ENCODE data around the gene ZNF827.
A peak's percentile ranks its signal among the peaks of the same experiment; 100 is the strongest.
"Not testable (repeated sequence)": the region's sequence is repeated elsewhere in the genome, so short reads cannot be mapped to it uniquely, and the experiment has no call there.

Gene ZNF827

DNA sequence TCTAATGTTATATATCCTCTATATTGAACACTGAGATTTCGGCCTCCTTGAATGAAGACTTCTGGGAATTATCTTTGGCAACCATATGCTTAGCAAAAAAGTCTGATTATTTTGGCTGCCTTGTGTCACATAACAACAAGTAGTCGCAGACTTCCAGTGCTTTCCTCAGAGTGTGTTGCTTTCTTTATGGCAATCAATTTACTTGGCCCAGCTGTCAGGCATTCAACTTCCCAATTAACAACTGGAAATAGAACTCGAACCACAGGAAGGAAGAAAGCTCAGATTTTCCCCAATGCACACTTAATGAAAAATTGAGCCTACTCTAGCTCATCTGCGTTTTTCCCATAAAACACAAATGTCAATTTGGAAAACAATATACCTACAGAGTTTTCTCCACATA, 71.6 kb downstream of the ZNF827 start:
- no peak for DNase-seq (ENCODE audit: low spot score)

- DNase-seq (ENCODE audit: low spot score) = no peak
Observed at GRCh38 chr4:145865274-145865941, 73.2 kb downstream of the ZNF827 start.

DNA sequence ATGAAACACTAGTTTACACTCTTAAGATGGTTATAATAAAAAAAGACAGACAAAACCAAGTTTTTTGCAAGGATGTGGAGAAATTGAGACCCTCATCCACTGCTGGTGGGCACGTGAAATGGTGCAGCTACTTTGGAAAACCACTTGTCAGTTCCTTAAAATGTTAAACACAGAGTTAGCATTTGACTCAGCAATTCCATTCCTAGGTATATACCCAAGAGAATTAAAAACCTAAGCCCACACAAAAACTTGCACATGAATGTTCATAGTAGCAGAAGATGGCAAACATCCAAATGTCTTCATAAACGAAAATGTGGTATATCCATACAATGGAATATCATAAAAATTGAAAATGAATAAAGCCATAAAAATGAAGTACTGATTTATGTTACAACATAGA, 75.4 kb downstream of the ZNF827 start:
- no peak for DNase-seq (ENCODE audit: low spot score)

- no peak for DNase-seq (ENCODE audit: low spot score)
Observed at GRCh38 chr4:145861336-145862318, 77.0 kb downstream of the ZNF827 start.

DNA sequence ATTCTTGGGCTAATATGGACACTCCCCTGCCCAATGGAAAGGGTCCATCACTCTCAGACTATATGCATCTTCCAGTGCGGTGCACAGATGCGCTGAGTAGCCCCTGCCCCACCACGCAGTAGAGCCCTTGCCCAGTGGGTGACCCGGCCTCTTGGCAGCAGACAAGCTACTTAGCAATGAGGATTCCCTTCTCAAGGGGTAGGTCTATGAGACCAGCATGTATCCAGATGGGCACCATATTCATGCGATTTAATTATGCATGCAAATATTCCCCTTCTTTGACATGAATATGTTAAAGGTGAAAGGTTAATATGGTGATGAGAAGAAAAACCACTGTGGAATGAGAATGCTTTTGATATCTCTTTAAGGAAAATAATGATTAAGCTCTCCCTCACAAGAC, 77.7 kb downstream of the ZNF827 start:
- DNase-seq (ENCODE audit: low spot score) = no peak

DNA sequence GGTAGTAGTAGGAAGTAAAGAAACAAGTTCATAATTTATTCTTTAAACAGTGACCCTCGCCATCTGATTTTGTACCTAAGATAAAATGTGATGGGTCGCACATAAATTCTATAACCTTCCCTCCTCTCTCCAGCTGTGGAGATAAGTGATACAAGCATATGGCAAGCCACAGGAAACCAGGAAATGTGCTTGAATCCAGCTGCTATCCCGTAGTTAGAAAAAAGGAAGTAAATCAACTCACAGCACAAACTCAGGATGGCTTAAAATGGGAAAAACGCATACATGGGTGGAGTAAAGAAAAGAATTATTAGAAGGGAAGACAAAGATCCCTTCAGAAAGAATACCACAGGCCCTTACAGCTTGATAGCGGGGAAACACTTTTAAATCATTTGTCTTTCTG, 78.2 kb downstream of the ZNF827 start:
- no peak for DNase-seq (ENCODE audit: low spot score)

GRCh38 chr4:145859926-145860325, 78.7 kb downstream of the ZNF827 start:
- DNase-seq (ENCODE audit: low spot score) = no peak

- DNase-seq (ENCODE audit: low spot score) = no peak
Observed at GRCh38 chr4:145859426-145859825, 79.2 kb downstream of the ZNF827 start.

GRCh38 chr4:145852256-145852839, 86.3 kb downstream of the ZNF827 start:
- DNase-seq (ENCODE audit: low spot score) = no peak

GRCh38 chr4:145851511-145852201, 87.0 kb downstream of the ZNF827 start:
- peak; percentile 76 for DNase-seq (ENCODE audit: low spot score)

DNA sequence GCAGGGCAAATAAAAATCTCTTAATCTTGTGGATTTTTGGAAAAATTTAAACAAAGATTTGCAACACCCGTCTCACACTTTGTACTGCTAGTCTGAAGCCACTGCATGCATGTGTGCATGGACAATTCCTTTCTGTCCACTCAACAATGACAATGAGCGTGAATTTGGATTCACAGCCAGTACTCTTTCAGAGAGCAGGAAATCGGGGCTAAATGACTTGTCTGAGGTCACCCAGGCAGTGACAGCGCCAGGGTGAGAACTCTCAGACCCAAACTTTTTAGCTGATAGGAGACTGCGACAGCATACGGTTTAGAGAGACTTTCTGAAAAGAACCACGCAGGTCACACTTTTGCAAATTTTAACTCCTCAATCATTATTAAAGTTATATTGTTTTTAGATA, 90.9 kb downstream of the ZNF827 start:
- peak; percentile 88 for DNase-seq (ENCODE audit: low spot score)

DNA sequence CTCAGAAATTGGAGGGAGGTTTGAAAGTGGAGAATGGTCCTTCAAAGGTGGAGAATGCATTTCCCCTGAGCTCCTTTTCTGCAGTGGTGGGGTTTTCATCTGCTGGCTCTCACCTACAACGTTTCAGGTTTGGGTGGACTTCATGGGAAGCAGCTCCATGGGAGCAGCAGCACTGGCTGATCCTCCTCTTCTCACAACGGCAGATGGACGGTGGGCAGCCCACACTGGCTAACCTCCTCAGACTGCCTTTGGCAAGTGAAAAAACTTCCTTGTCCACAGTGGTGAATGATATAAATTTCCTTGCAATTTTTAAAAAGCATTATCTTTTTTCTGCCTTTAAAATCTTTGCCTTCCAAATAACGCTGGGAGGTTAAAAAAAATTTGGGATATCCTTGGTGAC, 93.5 kb downstream of the ZNF827 start:
- DNase-seq (ENCODE audit: low spot score) = no peak

DNA sequence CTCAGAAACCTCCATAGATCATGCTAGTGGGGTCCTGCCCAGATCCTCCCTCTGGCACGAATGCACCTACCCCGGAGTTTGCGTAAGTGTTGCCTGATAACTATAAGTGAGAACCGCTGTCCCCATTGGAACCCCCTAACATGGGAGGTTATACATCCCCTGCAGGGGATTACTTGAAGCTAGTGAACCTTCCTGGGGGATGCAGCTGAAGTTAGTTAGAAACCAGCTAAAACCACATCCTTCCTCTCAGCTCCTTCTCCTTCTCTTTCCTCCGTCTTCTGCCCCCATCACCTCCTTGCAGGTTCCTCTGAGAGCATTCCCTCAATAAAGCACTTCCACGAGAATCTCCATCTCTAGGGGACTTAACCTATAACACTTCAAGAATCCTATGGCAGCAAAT, 95.0 kb downstream of the ZNF827 start:
- no peak for DNase-seq (ENCODE audit: low spot score)

GRCh38 chr4:145843148-145843547, 95.5 kb downstream of the ZNF827 start:
- DNase-seq (ENCODE audit: low spot score) = no peak

DNA sequence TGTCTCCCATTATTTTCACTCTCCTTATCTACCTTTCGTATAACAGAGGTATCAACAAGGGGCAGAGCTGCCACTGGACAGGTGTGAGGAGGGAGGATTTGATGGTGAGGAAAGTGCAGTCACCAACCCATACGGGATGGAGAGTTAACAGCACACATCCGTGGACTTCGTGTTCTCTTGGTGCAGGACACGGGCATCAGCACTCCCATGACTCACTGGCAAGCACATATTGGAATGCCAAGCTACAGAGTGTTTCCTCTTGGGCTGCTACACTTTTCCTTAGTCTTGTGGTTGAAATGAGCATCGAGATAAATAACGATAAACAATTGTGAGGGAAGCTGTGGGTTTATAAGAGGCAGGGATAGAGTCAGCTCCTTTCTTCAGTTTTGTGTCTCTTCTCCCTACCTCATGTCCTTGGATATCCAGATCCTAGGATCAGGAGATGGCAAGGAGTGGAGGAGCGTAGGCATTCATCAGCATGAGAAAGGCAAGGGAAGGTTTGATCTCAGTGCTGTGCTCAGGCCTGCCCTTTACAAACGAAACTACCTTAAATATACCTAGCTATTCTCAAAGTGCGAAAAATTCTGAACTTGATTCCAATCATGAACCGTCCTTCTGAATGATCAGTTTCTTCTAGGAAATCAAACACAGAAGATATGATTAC, 96.3 kb downstream of the ZNF827 start:
- DNase-seq (ENCODE audit: low spot score) = no peak

GRCh38 chr4:145840801-145841200, 97.8 kb downstream of the ZNF827 start:
- no peak for DNase-seq (ENCODE audit: low spot score)

DNA sequence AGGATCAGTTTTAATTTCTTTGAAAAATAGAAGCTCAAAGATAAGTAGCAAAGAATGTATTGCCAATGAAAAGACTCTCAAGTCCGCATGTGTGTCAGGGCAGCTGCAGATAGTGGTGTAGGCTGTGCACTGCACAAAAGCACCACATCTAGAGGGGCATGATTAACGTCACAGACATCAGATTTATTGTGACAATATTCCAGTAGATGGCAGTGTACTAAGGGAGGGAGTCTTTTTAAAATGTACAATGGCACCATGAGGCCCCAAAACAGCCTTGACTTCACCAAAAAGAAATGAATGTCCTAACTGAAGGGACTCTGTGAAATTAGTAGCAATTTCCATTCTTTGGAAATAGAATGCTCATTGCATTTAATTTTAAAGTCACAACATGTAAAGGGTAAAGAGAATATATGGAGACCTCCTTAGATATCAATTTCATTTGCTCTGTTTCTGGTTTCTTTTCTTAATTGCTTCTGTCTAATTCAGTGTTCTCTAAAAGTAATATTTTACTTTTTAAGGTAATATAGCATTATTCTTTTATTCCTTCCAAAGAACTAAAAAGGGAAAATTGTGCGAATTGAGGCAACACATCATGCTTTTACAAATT, 98.4 kb downstream of the ZNF827 start:
- peak; percentile 87 for DNase-seq (ENCODE audit: low spot score)

GRCh38 chr4:145839151-145839550, 99.5 kb downstream of the ZNF827 start:
- peak; percentile 78 for DNase-seq (ENCODE audit: low spot score)

DNA sequence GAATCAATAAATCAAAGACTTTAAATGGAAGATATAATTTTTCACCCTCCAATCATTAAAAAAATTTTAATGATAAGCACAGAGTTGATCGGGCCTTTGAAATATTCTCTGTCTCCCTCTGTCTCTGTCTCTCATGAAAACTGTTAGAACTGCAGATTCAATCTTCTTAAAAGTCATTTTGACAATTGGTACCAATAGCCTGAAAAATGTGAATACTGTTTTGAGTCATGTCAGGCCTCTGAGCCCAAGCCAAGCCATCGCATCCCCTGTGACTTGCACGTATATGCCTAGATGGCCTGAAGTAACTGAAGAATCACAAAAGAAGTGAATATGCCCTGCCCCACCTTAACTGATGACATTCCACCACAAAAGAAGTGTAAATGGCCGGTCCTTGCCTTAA, 106.2 kb downstream of the ZNF827 start:
- not testable (repeated sequence) for DNase-seq (ENCODE audit: low spot score)

GRCh38 chr4:145830699-145831098, 107.9 kb downstream of the ZNF827 start:
- DNase-seq (ENCODE audit: low spot score) = no peak
